ENCODE data around the gene GRIN2C.

Gene GRIN2C

DNA sequence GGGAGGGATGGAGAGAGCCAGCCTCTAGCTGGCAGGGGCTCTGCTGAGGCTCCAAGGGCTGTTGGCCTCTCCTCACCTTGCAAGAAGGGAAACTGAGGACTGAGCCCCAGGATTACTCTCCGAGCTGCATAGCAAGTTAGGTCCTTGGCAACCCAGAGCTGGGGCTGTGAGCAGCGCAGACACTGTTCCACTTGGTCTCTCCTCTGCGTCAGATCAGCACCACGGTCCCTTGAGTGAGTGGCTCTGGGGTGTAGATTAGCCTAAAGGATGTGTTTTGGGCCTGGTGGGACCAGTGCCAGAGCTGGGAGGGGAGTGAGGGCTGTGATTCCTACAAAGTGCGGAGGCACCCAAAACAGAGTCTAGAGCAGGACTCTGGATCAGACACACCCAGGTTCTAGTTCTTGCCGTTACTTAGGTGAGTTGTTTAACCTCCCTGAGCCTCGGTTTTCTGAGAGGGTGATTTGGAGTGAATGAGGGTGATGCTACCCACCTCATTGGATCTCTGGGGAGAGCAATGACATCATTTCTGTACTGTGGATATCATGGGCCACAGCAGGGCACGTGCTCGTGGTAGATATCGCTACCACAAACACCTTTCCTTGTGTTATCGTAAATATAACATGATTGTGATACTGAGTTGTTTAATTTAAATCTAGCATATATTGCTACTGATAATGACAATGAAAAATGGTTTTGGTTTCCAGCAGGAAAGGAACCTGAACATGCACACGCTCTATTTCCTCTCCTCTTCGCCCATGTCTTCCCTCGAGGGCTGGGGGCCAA is 41.9 kb upstream of the GRIN2C start:
- no peak overlapping the region for H3K4me3 ChIP-seq (ENCODE audit: low read length)
- DNase-seq (ENCODE audit: low read depth) = no peak
- no peak for TF ChIP-seq CTCF (conservative IDR thresholded peaks at IDR 0.05; ENCODE audit: low read depth, low read length)

GRCh38 chr17:74900208-74900607 is 40.5 kb upstream of the GRIN2C start:
- TF ChIP-seq CTCF (conservative IDR thresholded peaks at IDR 0.05; ENCODE audit: low read depth, low read length) = no peak
- DNase-seq (ENCODE audit: low read depth) = no peak
- no peak overlapping the region for H3K4me3 ChIP-seq (ENCODE audit: low read length)

- no peak for TF ChIP-seq CTCF (conservative IDR thresholded peaks at IDR 0.05; ENCODE audit: low read depth, low read length)
- H3K4me3 ChIP-seq (ENCODE audit: low read length) = no peak overlapping the region
- DNase-seq (ENCODE audit: low read depth) = no peak
Measured at GRCh38 chr17:74898376-74898946, 38.8 kb upstream of the GRIN2C start.

DNA sequence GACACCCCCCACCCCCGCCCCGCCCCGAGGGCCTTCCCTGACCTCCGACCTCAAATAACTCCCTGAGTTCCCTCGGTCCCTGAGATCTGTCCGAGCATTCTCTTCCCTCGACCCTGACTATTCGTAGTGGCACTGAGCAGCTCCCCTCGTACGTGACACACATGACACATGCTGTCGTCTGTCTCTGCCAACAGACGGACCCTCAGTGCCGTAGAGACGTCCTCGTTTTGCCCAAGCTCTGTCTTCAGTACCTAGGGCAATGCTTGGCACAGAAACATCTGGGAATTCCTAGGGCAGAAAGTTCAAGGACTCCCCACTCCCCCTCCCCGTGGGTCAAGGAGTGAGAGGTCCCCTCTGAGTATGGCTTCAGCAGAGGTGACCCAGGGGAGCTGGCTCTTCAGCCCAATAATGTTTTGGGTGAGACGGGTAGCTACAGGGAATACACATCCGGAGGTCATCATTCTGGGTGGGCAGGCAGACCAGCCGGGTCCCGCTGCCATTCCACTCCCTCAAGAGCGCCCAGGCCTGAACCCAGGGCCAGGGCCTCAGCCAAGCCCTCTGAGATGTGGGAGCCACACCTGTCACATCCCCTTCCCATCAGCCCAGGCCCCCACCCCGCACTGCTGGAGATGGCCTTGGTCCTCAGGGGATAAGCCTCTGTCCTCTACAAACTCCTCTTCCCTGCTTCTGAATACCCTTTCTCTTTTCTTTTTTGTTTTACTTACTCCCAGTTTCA is 34.4 kb upstream of the GRIN2C start:
- TF ChIP-seq CTCF (conservative IDR thresholded peaks at IDR 0.05; ENCODE audit: low read depth, low read length) = no peak
- no peak for DNase-seq (ENCODE audit: low read depth)
- no peak overlapping the region for H3K4me3 ChIP-seq (ENCODE audit: low read length)

DNA sequence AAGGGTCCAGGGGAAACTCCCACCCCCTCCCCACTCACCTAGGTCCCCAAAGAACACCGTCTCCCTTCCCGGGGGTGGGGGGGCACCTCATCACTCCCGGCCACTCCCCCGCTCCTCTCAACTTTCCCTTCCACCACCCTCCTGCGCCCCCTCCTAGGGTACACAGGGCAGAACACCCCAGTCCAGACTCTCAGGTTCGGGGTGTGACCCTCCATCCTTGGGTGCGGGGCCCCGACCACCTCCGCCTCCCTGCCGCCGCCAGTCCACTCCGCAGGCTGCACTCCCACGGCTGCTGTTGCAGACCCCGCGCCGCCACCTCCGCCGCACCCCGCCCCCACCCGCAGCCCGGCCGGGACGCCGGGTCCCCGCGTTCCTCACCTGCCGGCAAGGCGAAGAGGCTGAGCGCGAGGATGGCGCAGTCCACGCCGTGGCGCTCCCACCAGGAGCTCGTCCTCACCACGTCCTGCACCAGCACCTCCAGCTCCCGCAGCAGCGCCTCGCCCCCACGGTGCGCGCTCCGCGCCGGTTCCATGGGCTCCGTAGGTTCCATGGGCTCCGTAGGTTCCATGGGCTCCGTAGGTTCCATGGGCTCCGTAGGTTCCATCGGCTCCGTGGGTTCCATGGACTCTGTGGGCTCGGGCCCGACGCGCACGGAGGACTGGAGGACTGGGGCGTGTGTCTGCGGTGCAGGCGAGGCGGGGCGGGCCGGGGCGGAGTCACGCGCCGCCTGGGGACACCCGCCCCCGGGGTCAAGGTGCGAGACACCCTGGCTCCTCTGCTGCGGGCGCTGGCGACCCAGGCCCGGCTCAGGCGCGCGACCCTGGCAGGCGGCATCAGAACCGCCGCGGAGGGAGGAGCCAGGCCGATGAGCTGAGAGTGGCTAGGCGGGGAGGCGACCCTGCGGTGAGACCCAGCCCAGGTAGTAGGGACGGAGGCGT is 33.6 kb upstream of the GRIN2C start, which contains the start of gene FADS6:
Gene FADS6 (minus strand): TSS at position 660 of the 938 bp plus-strand sequence. CDS start 38 bp downstream, at position 622.
- TF ChIP-seq CTCF (conservative IDR thresholded peaks at IDR 0.05; ENCODE audit: low read depth, low read length) = no peak
- DNase-seq (ENCODE audit: low read depth) = no peak
- H3K4me3 ChIP-seq (ENCODE audit: low read length) = no peak within 1 kb of the TSS

- DNase-seq (ENCODE audit: low read depth) = no peak
- TF ChIP-seq CTCF (conservative IDR thresholded peaks at IDR 0.05; ENCODE audit: low read depth, low read length) = no peak
- H3K4me3 ChIP-seq (ENCODE audit: low read length) = no peak overlapping the region
Measured at GRCh38 chr17:74892013-74892841, 32.5 kb upstream of the GRIN2C start.

All from retinal pigment epithelial cell (primary cell).